Measurements from ENCODE around the gene INO80.

DNA sequence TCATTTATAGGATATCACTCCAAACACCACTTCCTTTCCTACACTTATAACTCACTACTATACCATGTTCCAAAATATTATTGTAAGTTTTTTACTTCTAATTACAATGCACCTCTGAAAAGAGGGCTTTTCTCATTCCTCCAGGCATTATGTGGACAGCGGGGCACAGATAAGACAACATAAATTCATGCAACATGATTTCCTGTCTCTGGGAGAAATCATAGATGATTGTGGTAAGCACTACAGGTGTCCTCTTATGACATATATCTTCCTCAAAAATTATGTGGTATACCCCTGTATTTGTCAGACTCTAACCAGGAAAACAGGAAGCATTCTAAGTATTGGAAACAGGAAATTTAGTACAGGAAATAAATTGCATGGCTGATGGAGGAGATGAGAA lies 45.7 kb upstream of the INO80 start:
- TF ChIP-seq POLR2AphosphoS5 (IDR thresholded peaks at IDR 0.05; ENCODE audit: low read depth, low read length), result no peak
- no peak for TF ChIP-seq SIN3A (IDR thresholded peaks at IDR 0.05; ENCODE audit: borderline replicate concordance, insufficient read depth, low read length)
- TF ChIP-seq FOXP2 (optimal IDR thresholded peaks at IDR 0.05; ENCODE audit: borderline replicate concordance, extremely low read depth, extremely low read length, insufficient read depth), result no peak

Data from PFSK-1 (cell line).